Measurements from ENCODE around the gene SYTL1. TPM values are rescaled to one million over a fixed set of nuclear protein-coding genes. Genes with fewer than 3 reads are reported as not detected.
A peak's percentile ranks its signal among the peaks of the same experiment; 100 is the strongest.

SYTL1 gene
- total RNA-seq, 1 donor, result under 0.01 TPM

- H3K36me3 ChIP-seq (ENCODE audit: insufficient read depth, low read length), result peaks cover 9% of the 10 kb centered on the region
- no peaks in the 10 kb centered on the region for H4K20me1 ChIP-seq (ENCODE audit: insufficient read depth, low read length)
- peak; percentile 78 for DNase-seq (ENCODE audit: insufficient read length, low spot score, missing footprints)
- H3K4me2 ChIP-seq (ENCODE audit: insufficient read depth, low read length), result no peak overlapping the region
- TF ChIP-seq CTCF (IDR thresholded peaks at IDR 0.05; ENCODE audit: extremely low read depth, low read depth, low read length), result no peak
- H3K4me3 ChIP-seq (ENCODE audit: insufficient read depth, low read length), result no peak overlapping the region
- H3K79me2 ChIP-seq (ENCODE audit: insufficient read depth, low read length), result no peaks in the 10 kb centered on the region
- H3K27ac ChIP-seq (ENCODE audit: low read depth, low read length), result no peak overlapping the region
- no peaks in the 10 kb centered on the region for H3K27me3 ChIP-seq (ENCODE audit: insufficient read depth, low read length)
- H2AFZ ChIP-seq (ENCODE audit: low read length), result no peak overlapping the region
- no peaks in the 10 kb centered on the region for H3K9me3 ChIP-seq (ENCODE audit: low read depth, low read length)
- no peaks in the 10 kb centered on the region for H3K4me1 ChIP-seq (ENCODE audit: insufficient read depth, low read length)
Measured at GRCh38 chr1:27306892-27307761, 34.7 kb upstream of the SYTL1 start.

- TF ChIP-seq CTCF (IDR thresholded peaks at IDR 0.05; ENCODE audit: extremely low read depth, low read depth, low read length), result no peak
- Histone ChIP-seq H4K20me1 (ENCODE audit: insufficient read depth, low read length) (no peaks in the 10 kb centered on the region), H3K27me3 (ENCODE audit: insufficient read depth, low read length) (no peaks in the 10 kb centered on the region), H3K79me2 (ENCODE audit: insufficient read depth, low read length) (no peaks in the 10 kb centered on the region), H3K9me3 (ENCODE audit: low read depth, low read length) (no peaks in the 10 kb centered on the region), H2AFZ (ENCODE audit: low read length) (no peak overlapping the region), H3K36me3 (ENCODE audit: insufficient read depth, low read length) (peaks cover 9% of the 10 kb centered on the region), H3K4me3 (ENCODE audit: insufficient read depth, low read length) (no peak overlapping the region), H3K4me2 (ENCODE audit: insufficient read depth, low read length) (no peak overlapping the region), H3K4me1 (ENCODE audit: insufficient read depth, low read length) (no peaks in the 10 kb centered on the region), H3K27ac (ENCODE audit: low read depth, low read length) (no peak overlapping the region)
- DNase-seq (ENCODE audit: insufficient read length, low spot score, missing footprints), result no peak
Measured at GRCh38 chr1:27307874-27308598, 33.8 kb upstream of the SYTL1 start.

- H3K27ac ChIP-seq (ENCODE audit: low read depth, low read length), result no peak overlapping the region
- H4K20me1 ChIP-seq (ENCODE audit: insufficient read depth, low read length), result no peaks in the 10 kb centered on the region
- no peak for DNase-seq (ENCODE audit: insufficient read length, low spot score, missing footprints)
- no peak for TF ChIP-seq CTCF (IDR thresholded peaks at IDR 0.05; ENCODE audit: extremely low read depth, low read depth, low read length)
- H3K4me1 ChIP-seq (ENCODE audit: insufficient read depth, low read length), result peaks cover 2% of the 10 kb centered on the region
- H3K9me3 ChIP-seq (ENCODE audit: low read depth, low read length), result no peaks in the 10 kb centered on the region
- no peaks in the 10 kb centered on the region for H3K27me3 ChIP-seq (ENCODE audit: insufficient read depth, low read length)
- H2AFZ ChIP-seq (ENCODE audit: low read length), result no peak overlapping the region
- no peaks in the 10 kb centered on the region for H3K79me2 ChIP-seq (ENCODE audit: insufficient read depth, low read length)
- no peak overlapping the region for H3K4me3 ChIP-seq (ENCODE audit: insufficient read depth, low read length)
- no peak overlapping the region for H3K4me2 ChIP-seq (ENCODE audit: insufficient read depth, low read length)
- H3K36me3 ChIP-seq (ENCODE audit: insufficient read depth, low read length), result no peaks in the 10 kb centered on the region
Measured at GRCh38 chr1:27314169-27314568, 27.7 kb upstream of the SYTL1 start.

GRCh38 chr1:27314737-27315136 is 27.1 kb upstream of the SYTL1 start:
- Histone ChIP-seq H3K79me2 (ENCODE audit: insufficient read depth, low read length) (no peaks in the 10 kb centered on the region), H3K4me2 (ENCODE audit: insufficient read depth, low read length) (no peak overlapping the region), H2AFZ (ENCODE audit: low read length) (no peak overlapping the region), H3K4me1 (ENCODE audit: insufficient read depth, low read length) (peaks cover 2% of the 10 kb centered on the region), H3K27ac (ENCODE audit: low read depth, low read length) (no peak overlapping the region), H3K36me3 (ENCODE audit: insufficient read depth, low read length) (no peaks in the 10 kb centered on the region), H4K20me1 (ENCODE audit: insufficient read depth, low read length) (no peaks in the 10 kb centered on the region), H3K4me3 (ENCODE audit: insufficient read depth, low read length) (no peak overlapping the region), H3K9me3 (ENCODE audit: low read depth, low read length) (no peaks in the 10 kb centered on the region), H3K27me3 (ENCODE audit: insufficient read depth, low read length) (no peaks in the 10 kb centered on the region)
- no peak for TF ChIP-seq CTCF (IDR thresholded peaks at IDR 0.05; ENCODE audit: extremely low read depth, low read depth, low read length)
- no peak for DNase-seq (ENCODE audit: insufficient read length, low spot score, missing footprints)

Data from osteoblast (primary cell).